Brain microvascular endothelial cell (primary cell): ENCODE measurements around the gene TMPRSS11B.
"Not testable (repeated sequence)": the region's sequence is repeated elsewhere in the genome, so short reads cannot be mapped to it uniquely, and the experiment has no call there.

ENCODE experiments used
- DNase-seq: peaks from one replicate; pipeline ENCODE4 v3.0.0-alpha.2; 2020
- H3K27ac ChIP-seq: fragments of 250-450 bp; sonication (Bioruptor Pico); 2 replicates; pipeline ENCODE4 v1.5.1; 2020; ENCODE audit warnings: mild to moderate bottlenecking, moderate library complexity
- H3K27me3 ChIP-seq: fragments of 250-450 bp; sonication (Bioruptor Pico); replicated peaks from 2 replicates; pipeline ENCODE4 v1.5.1; 2020; ENCODE audit warnings: mild to moderate bottlenecking
- H3K36me3 ChIP-seq: fragments of 250-450 bp; sonication (Bioruptor Pico); replicated peaks from 2 replicates; pipeline ENCODE4 v1.5.1; 2020; ENCODE audit warnings: mild to moderate bottlenecking
- H3K4me3 ChIP-seq: 2 replicates; pipeline ENCODE4 v1.5.1; 2011; ENCODE audit warnings: low read depth, mild to moderate bottlenecking, control low read depth, low read length, moderate library complexity
- CTCF ChIP-seq: IDR thresholded peaks from 2 replicates; pipeline ENCODE4 v1.5.1; 2011; ENCODE audit warnings: low read depth, mild to moderate bottlenecking, moderate library complexity, low read length, control low read depth, inconsistent platforms; ENCODE audit errors: missing control alignments
- in situ Hi-C: cut with HindIII; loops from 2 replicates; pipeline ENCODE4 v1.10.0; 2017; ENCODE audit warnings: low sequenced_read_pairs, low pct_ligation_motif_present

The TMPRSS11B gene

GRCh38 chr4:68283095-68283494 is 37.6 kb upstream of the TMPRSS11B start:
- no peak overlapping the region for H3K27ac ChIP-seq
- H3K36me3 ChIP-seq, result no peaks in the 10 kb centered on the region
- no peak for DNase-seq
- no peaks in the 10 kb centered on the region for H3K27me3 ChIP-seq
- H3K4me3 ChIP-seq, result no peak overlapping the region
- in situ Hi-C loops, result no loop called here
- TF ChIP-seq CTCF, result no peak

- H3K36me3 ChIP-seq, H3K4me3 ChIP-seq, H3K27me3 ChIP-seq, DNase-seq, H3K27ac ChIP-seq, in situ Hi-C loops: not testable (repeated sequence)
These were observed 36.6 kb upstream of the TMPRSS11B start for GRCh38 chr4:68281796-68282740.

GRCh38 chr4:68278029-68278428 is 32.5 kb upstream of the TMPRSS11B start:
- Histone ChIP-seq H3K27me3 (no peaks in the 10 kb centered on the region), H3K27ac (no peak overlapping the region), H3K4me3 (no peak overlapping the region), H3K36me3 (no peaks in the 10 kb centered on the region)
- no peak for DNase-seq
- in situ Hi-C loops, result no loop called here
- TF ChIP-seq CTCF, result no peak

GRCh38 chr4:68277627-68278026 is 32.1 kb upstream of the TMPRSS11B start:
- H3K27ac ChIP-seq, result no peak overlapping the region
- in situ Hi-C loops, result no loop called here
- no peaks in the 10 kb centered on the region for H3K36me3 ChIP-seq
- H3K27me3 ChIP-seq, result no peaks in the 10 kb centered on the region
- TF ChIP-seq CTCF, result no peak
- no peak overlapping the region for H3K4me3 ChIP-seq
- no peak for DNase-seq

GRCh38 chr4:68272860-68273259 is 27.4 kb upstream of the TMPRSS11B start:
- no peak for TF ChIP-seq CTCF
- DNase-seq, result no peak
- Histone ChIP-seq H3K36me3 (no peaks in the 10 kb centered on the region), H3K27me3 (no peaks in the 10 kb centered on the region), H3K4me3 (no peak overlapping the region), H3K27ac (no peak overlapping the region)
- in situ Hi-C loops, result no loop called here

GRCh38 chr4:68272380-68272779 is 26.9 kb upstream of the TMPRSS11B start:
- H3K4me3 ChIP-seq, result peak overlapping the region; percentile 51
- DNase-seq, result no peak

More at GRCh38 chr4:68272380-68272779, 26.9 kb upstream of the TMPRSS11B start:
- H3K27ac ChIP-seq, result no peak overlapping the region
- no peaks in the 10 kb centered on the region for H3K36me3 ChIP-seq
- TF ChIP-seq CTCF, result no peak
- in situ Hi-C loops, result no loop called here
- no peaks in the 10 kb centered on the region for H3K27me3 ChIP-seq
